Subcutaneous abdominal adipose tissue (tissue), 5 donors: ENCODE data around the gene CSNK1A1.
"Not testable (repeated sequence)": the region's sequence is repeated elsewhere in the genome, so short reads cannot be mapped to it uniquely, and the experiment has no call there.

ENCODE experiments used
- H3K27ac ChIP-seq: one replicate; pipeline ENCODE4 v1.7.0; 2013; ENCODE audit warnings: low read depth, mild to moderate bottlenecking, inconsistent platforms, low read length, moderate library complexity
- H3K27me3 ChIP-seq, 5 donors: one replicate each; pipeline ENCODE4 v1.7.0; 2013; ENCODE audit warnings: low read length in 5 of 5, inconsistent platforms in 1 of 5; ENCODE audit not compliant: control insufficient read depth in 5 of 5, insufficient read depth in 4 of 5
- H3K36me3 ChIP-seq, 5 donors: one replicate each; pipeline ENCODE4 v1.7.0; 2013; ENCODE audit warnings: low read length in 5 of 5; ENCODE audit not compliant: control insufficient read depth in 5 of 5, insufficient read depth in 5 of 5
- H3K4me1 ChIP-seq, 5 donors: one replicate each; pipeline ENCODE4 v1.7.0; 2013; ENCODE audit warnings: low read length in 5 of 5, mild to moderate bottlenecking in 3 of 5, moderate library complexity in 1 of 5; ENCODE audit not compliant: control insufficient read depth in 5 of 5, insufficient read depth in 5 of 5
- H3K4me3 ChIP-seq, 5 donors: one replicate each; pipeline ENCODE4 v1.7.0; 2013; ENCODE audit warnings: low read length in 5 of 5, low read depth in 1 of 5
- H3K9ac ChIP-seq, 5 donors: one replicate each; pipeline ENCODE4 v1.7.0; 2013; ENCODE audit warnings: low read length in 5 of 5, mild to moderate bottlenecking in 4 of 5, moderate library complexity in 3 of 5
- H3K9me3 ChIP-seq, 5 donors: one replicate each; pipeline ENCODE4 v1.7.0; 2013; ENCODE audit warnings: low read length in 5 of 5; ENCODE audit not compliant: control insufficient read depth in 5 of 5
- donor health status: healthy.
- donor health status: healthy.
- donor health status: healthy.
- donor health status: healthy.
- donor health status: healthy.

The CSNK1A1 gene

DNA sequence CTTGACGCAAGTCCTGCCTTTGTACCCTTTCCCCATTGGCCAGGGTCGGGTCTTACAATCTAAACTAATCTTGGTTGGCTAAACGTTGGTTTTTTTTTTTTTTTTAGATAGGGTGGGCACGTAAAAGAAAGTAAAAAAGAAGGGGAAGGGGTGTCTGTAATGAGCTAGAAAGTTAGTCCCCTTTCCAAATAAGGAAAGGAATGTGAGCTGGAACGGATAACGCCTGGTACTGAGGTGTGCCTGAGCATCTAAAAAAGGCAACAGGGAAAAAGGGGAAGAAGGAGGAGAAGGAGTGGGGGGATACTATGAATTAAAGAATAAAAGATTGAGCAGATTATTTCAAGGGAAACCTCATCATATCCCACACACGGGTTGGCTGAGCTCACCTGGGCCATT, 105.9 kb downstream of the CSNK1A1 start:
- Histone ChIP-seq H3K4me1 (peaks cover 14 to 49% (median 40%) of the 10 kb centered on the region in 5 donors), H3K9me3 (no peaks in the 10 kb centered on the region), H3K27ac (peak overlapping the region; percentile 33), H3K27me3 (no peaks in the 10 kb centered on the region), H3K36me3 (no peaks in the 10 kb centered on the region), H3K4me3 (no peak overlapping the region), H3K9ac (peak overlapping the region in 1 of 5 donors; percentile 4)

DNA sequence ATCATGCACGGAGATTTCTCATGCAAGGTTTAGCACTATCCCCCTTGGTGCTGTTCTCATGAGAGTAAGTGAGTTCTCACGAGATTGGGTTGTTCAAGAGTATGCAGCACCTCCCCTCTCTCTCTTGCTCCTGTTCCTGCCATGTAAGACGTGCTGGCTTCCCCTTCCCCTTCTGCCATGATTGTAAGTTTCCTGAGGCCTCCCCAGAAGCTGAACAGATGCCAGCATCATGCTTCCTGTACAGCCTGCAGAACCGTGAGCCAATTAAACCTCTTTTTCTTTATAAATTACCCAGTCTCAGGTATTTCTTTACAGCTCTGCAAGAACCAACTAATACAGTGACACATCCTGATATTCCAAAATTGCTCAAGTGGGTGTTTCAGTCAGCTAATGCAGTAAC, 106.8 kb downstream of the CSNK1A1 start:
- peaks cover 6 to 47% (median 31%) of the 10 kb centered on the region in 5 donors for H3K4me1 ChIP-seq
- H3K36me3 ChIP-seq, H3K27me3 ChIP-seq, H3K27ac ChIP-seq, H3K9me3 ChIP-seq, H3K4me3 ChIP-seq, H3K9ac ChIP-seq: not testable (repeated sequence)

GRCh38 chr5:149443210-149443609, 108.0 kb downstream of the CSNK1A1 start:
- Histone ChIP-seq H3K9ac (no peak overlapping the region), H3K27ac (no peak overlapping the region), H3K36me3 (no peaks in the 10 kb centered on the region), H3K4me1 (peaks cover 4 to 39% (median 21%) of the 10 kb centered on the region in 5 donors), H3K4me3 (no peak overlapping the region), H3K9me3 (no peaks in the 10 kb centered on the region), H3K27me3 (no peaks in the 10 kb centered on the region)

DNA sequence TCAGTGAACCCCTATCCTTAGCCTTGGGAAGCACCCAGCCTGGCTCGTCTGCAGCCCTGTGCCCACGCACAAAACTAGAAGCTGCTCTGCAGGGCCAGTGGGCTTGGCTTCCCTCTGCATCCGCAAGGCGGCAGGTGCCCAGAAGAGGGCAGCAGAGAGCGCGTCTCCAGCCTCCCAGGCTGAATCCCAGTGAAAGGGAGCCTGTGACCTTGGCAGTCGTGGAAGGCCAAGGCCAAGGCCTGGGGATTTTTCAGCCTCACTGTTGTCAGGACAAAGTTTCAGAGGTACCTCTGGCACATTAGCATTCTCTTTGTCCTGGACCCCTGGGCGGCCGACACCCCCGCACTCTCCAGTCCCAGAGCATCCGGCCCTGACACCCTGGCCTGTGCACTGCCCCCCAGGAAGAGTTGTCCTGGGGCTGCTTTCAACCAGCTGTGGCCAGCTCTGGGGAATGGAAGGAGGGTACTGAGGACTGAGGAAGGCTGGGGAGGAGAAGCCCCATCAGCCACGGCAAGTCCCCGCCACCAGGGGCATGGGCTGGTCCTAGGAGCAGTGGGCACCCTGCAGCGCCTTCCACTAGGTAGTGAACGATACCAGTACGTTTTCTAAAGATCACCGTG, 108.6 kb downstream of the CSNK1A1 start:
- H3K27me3 ChIP-seq, result no peaks in the 10 kb centered on the region
- no peak overlapping the region for H3K27ac ChIP-seq
- peaks cover 4 to 35% (median 21%) of the 10 kb centered on the region in 5 donors for H3K4me1 ChIP-seq
- H3K9ac ChIP-seq, result no peak overlapping the region
- H3K9me3 ChIP-seq, result no peaks in the 10 kb centered on the region
- H3K36me3 ChIP-seq, result no peaks in the 10 kb centered on the region
- H3K4me3 ChIP-seq, result no peak overlapping the region
